GM19468 (cell line): ENCODE data around the gene SART1.

Experiments used
- ATAC-seq: cut with Tn5 transposase; IDR thresholded peaks from one replicate; pipeline ENCODE4 v1.9.1; 2021; ENCODE audit warnings: mild to moderate bottlenecking, moderate library complexity, moderate number of reproducible peaks; ENCODE audit not compliant: unreplicated experiment; ENCODE audit errors: extremely low read depth

The SART1 gene

GRCh38 chr11:65960824-65961266, 689 bp upstream of the SART1 start:
- no peak for ATAC-seq

DNA sequence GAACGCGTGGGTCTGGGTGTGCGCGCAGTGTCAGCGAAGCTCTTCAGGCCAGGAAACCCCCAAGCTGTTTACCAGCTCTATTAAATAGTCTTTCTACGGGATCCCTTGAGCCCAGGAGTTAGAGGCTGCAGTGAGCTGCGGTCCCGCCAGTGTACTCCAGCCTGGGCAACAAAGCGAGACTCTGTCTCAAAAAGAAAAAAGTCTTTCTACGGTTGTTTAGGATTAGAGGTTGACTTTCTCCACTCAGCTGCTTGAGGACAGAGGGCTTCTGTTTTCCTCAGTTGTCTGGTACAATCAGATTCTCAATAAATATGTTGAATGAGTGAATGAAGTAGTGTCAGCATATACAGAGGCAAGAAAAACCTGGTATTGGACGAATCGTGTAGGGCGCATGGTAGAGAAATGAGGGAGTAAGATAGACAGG, 619 bp downstream of the SART1 start:
- ATAC-seq: no peak

DNA sequence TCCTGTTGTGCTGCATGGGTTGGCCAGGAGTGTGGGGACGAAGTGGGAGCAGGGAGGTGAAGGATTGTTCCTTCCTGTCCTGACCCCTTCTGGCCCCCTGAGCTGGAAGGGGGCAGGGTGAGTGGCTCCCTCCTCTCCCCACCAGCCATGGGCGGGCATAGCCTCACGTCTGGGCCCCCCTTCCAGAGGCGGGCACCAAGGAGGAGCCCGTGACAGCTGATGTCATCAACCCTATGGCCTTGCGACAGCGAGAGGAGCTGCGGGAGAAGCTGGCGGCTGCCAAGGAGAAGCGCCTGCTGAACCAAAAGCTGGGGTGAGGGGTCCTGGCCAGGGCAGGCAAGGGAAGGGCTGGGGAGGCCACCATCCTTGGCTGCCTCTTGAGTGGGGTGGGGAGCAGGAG, 3.4 kb downstream of the SART1 start:
- ATAC-seq: no peak

DNA sequence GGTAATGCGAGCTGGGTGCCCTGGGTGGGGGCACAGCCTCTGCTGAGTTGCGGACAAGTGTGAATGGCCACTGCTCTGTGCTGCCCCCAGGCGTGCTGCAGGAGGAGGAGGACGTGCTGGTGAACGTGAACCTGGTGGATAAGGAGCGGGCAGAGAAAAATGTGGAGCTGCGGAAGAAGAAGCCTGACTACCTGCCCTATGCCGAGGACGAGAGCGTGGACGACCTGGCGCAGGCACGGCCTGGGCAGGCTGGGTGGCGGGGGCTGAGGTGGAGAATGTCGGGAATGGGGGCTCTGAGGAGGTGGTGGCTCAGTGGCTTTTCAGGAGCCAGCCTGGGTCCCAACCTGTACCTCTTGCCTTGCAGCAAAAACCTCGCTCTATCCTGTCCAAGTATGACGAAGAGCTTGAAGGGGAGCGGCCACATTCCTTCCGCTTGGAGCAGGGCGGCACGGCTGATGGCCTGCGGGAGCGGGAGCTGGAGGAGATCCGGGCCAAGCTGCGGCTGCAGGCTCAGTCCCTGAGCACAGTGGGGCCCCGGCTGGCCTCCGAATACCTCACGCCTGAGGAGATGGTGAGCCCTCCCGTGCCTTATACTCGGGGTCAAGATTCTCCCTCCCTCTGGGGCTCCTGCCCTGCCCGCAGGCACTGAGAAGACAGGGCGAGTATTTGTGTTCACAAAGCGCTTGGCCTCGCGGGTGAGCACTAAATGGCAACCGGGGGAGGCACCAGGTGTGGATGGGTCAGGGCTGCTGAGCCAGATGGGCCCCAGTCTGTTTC, 4.6 kb downstream of the SART1 start:
- no peak for ATAC-seq

GRCh38 chr11:65967329-65967934, 5.9 kb downstream of the SART1 start:
- ATAC-seq: no peak

DNA sequence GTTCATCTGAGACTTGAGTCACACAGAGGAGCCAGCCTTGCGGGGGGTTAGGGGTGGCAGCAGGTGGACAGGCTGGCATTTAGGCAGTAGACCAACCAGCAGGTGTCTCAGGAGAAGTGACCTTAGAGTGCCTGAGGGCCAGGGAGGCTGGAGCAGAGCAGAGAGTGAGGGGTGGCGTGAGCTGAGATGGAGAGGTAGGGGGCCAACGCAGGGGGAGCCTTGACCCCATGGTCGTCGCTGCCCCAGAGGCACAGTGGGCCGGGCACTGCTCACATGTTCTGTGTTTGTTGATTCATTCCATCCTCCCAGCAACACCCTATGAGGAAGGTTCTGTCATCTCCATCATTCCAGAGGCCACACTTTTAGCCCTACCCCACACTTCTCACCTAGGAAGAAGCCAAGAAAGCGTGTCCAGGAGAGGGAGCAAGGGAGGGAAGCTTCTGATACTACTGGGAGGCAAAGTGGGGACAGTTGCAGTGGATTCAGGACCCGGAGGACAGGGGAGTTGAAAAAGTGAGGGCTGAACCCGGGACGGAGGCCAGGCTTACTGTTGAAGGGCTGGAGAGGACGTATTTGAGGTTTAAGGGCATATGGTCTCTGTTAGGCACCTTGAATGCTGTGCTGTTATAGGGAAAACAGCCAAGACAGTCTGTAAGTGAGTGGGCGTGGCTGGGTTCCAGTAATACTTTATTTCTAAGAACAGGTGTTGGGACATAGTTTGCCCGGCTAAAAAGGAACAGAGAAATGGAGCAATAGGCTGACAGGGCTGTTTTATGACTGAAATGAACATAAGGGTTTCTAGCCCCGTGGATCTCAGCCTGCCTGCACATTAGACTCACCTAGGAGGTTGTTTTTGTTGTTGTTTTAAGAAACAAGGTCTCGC, 7.3 kb downstream of the SART1 start:
- ATAC-seq: no peak

GRCh38 chr11:65972116-65972515, 10.6 kb downstream of the SART1 start:
- no peak for ATAC-seq

- no peak for ATAC-seq
These were observed 12.0 kb downstream of the SART1 start for GRCh38 chr11:65973439-65974110.

- ATAC-seq: no peak
These were observed 14.2 kb downstream of the SART1 start for GRCh38 chr11:65975771-65976170.

DNA sequence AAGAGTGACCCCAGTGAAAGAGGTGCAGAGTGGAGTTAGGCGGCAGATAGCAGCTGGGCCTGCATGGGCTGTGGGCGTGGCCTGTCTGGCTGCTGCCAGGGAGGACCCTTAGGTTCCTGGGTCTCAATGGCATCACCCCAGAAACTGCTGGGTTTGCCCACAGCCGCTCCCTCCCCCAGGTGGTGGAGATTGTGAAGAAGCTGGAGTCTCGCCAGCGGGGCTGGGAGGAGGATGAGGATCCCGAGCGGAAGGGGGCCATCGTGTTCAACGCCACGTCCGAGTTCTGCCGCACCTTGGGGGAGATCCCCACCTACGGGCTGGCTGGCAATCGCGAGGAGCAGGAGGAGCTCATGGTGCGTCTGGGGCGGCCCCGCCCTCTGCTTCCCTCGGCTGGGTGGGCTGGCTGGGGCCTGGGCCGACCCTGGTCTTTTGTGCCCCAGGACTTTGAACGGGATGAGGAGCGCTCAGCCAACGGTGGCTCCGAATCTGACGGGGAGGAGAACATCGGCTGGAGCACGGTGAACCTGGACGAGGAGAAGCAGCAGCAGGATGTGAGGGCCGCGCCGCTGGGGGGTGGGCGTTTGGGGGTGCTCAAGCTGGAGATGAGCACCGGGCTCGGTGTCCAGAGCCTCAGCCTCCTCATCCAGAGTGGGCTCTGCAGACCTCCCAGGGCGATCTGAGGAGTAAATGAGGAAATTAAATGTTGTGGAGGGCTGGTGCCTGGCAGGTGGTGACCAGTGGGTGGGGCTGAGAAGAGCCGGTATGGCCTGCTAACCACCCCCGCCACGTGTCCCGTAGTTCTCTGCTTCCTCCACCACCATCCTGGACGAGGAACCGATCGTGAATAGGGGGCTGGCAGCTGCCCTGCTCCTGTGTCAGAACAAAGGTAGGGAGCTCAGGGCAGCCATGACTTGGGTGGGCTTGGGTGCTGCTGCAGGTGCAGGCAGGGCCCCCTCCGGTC, 15.0 kb downstream of the SART1 start:
- ATAC-seq: no peak

- ATAC-seq: no peak
These were observed 16.3 kb downstream of the SART1 start for GRCh38 chr11:65977621-65978390.

GRCh38 chr11:65978391-65979238, 17.1 kb downstream of the SART1 start:
- ATAC-seq: no peak

- ATAC-seq: no peak
These were observed 17.8 kb downstream of the SART1 start for GRCh38 chr11:65979261-65979759.

- no peak for ATAC-seq
These were observed 19.7 kb downstream of the SART1 start for GRCh38 chr11:65981101-65981740.

DNA sequence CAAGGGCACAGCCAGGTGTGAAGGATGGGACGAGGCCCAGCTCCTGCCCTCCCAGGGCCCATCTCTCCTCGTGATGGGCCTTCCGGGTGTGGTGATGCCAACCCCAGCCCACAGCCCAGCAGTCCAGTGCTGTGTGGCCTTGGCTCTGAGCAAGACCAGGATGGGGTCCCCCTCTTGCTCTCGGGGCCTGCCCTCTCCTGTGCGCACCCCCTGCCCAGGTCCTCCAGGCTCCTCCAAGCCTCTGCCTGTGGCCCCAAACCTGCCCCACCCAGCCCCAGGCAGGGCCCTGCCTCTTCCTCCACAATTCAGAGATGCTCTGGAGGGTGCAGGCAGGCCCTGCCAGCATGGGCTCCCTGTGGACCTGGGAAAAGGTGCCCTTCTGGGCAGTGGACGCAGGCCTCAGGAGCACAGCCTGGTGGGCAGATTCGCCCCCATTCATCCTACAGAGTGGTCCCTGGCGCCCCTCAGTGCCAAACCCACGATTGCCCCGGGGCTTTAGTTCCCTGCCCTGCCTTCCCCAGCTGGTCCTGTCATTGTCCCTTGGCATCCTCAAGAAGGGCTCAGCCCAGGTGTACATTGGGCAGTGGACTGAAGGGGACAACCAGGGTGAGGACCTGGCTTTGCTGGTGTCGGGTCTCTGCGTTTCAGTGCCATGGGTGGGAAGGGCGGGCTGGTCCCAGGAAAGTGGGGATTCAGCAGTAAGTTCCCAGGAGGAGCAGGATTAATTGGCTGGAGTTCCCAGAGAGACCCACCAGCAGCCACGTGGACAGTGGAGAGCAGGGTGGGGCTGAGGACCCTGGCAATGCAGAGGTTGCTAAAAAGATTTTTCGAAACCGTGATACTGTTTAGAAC, 20.7 kb downstream of the SART1 start:
- no peak for ATAC-seq
